GM19372 (cell line): ENCODE results near the gene DCC.

Experiments used
- ATAC-seq: cut with Tn5 transposase; IDR thresholded peaks from one replicate; pipeline ENCODE4 v1.9.1; 2021; ENCODE audit warnings: mild to moderate bottlenecking, low read depth, moderate library complexity; ENCODE audit not compliant: unreplicated experiment

The DCC gene

GRCh38 chr18:53531896-53532295 lies 1191.9 kb downstream of the DCC start:
- no peak for ATAC-seq

GRCh38 chr18:53534203-53534602 lies 1194.2 kb downstream of the DCC start:
- ATAC-seq = no peak

- ATAC-seq = no peak
Observed at GRCh38 chr18:53534695-53535094, 1194.7 kb downstream of the DCC start.

- ATAC-seq = no peak
Observed at GRCh38 chr18:53536908-53537307, 1196.9 kb downstream of the DCC start.

GRCh38 chr18:53541924-53542323 lies 1201.9 kb downstream of the DCC start:
- ATAC-seq = no peak

GRCh38 chr18:53543711-53544110 lies 1203.7 kb downstream of the DCC start:
- ATAC-seq = no peak

- no peak for ATAC-seq
Observed at GRCh38 chr18:53544917-53545316, 1204.9 kb downstream of the DCC start.

GRCh38 chr18:53551868-53552426 lies 1212.0 kb downstream of the DCC start:
- no peak for ATAC-seq

GRCh38 chr18:53553030-53553429 lies 1213.0 kb downstream of the DCC start:
- ATAC-seq = no peak

- ATAC-seq = no peak
Observed at GRCh38 chr18:53556450-53556849, 1216.5 kb downstream of the DCC start.

GRCh38 chr18:53560546-53560945 lies 1220.5 kb downstream of the DCC start:
- ATAC-seq = no peak

GRCh38 chr18:53566626-53567025 lies 1226.6 kb downstream of the DCC start:
- ATAC-seq = no peak

- no peak for ATAC-seq
Observed at GRCh38 chr18:53567929-53568574, 1228.1 kb downstream of the DCC start.
